Measurements from ENCODE around the gene SELENOS. TPM values are rescaled to one million over a fixed set of nuclear protein-coding genes. Genes with fewer than 3 reads are reported as not detected.

SELENOS gene
- polyA plus RNA-seq, 2 of the 4 experiments (the other 2 are of a cell fraction): 97.9 to 184 TPM

DNA sequence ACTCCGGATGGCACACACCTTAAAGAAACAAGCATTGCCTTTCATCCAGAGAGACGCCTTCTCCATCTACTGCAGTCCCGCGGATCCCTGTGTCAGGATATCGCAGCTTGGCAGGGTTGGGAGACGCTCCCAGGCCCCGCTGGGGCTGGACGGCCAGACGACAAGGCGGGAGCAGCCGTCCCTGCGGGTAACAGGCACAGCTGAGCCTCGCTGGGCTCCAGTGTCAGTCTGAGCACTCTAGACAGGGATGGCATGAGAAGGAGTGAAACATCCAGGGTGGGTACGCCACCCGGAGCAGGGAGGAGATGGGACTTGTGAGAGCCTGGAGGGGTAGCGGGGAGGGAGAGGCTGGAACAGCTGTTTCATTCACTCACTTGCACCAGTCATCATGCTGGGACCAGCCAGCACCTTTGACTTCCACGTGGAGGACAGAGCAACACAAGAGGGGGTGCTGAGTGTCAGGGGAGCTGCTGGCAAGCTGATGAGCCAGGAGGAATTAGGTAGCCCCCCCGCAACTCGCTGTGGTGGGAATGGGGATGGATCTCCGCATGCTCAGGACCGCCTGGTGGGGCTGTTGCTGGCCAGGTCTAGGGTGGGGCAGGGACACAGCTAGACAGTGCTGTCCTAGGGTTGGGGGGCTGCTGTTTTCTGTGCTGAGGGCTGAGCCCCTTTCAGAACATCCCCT lies 49.3 kb upstream of the SELENOS start:
- no peak; a peak in 1 of 6 replicates for ATAC-seq
- FAIRE-seq: no peak
- ChIA-PET CTCF (interaction anchor here (1.0 to 2.5 kb wide), 4 partner anchors 7 to 314 kb away, joined by 3 to 8 read pairs (median 4); no protein-coding TSS in a partner anchor), POLR2A (no interaction called here)
- Histone ChIP-seq H3K4me2 (no peak overlapping the region), H3K9me3 (no peaks in the 10 kb centered on the region), H3K4me1 (no peaks in the 10 kb centered on the region), H3K4me3 (no peak overlapping the region), H3K27ac (no peak overlapping the region)
- TF ChIP-seq RCOR1 (IDR thresholded peaks at IDR 0.05; ENCODE audit: low read depth, low read length) (no peak), MAZ (IDR thresholded peaks at IDR 0.05; ENCODE audit: borderline replicate concordance, low read depth, low read length) (no peak), ZFP36 (IDR thresholded peaks at IDR 0.05; ENCODE audit: borderline replicate concordance, partially characterized antibody) (no peak), PBX3 (IDR thresholded peaks at IDR 0.05) (no peak), CEBPB (IDR thresholded peaks at IDR 0.05) (no peak), HEYL (CRISPR knock-in tag; IDR thresholded peaks at IDR 0.05) (no peak), HDAC2 (IDR thresholded peaks at IDR 0.05) (no peak), EHMT2 (IDR thresholded peaks at IDR 0.05; ENCODE audit: low read depth) (no peak)
- TF ChIP-seq, protein P1, sequence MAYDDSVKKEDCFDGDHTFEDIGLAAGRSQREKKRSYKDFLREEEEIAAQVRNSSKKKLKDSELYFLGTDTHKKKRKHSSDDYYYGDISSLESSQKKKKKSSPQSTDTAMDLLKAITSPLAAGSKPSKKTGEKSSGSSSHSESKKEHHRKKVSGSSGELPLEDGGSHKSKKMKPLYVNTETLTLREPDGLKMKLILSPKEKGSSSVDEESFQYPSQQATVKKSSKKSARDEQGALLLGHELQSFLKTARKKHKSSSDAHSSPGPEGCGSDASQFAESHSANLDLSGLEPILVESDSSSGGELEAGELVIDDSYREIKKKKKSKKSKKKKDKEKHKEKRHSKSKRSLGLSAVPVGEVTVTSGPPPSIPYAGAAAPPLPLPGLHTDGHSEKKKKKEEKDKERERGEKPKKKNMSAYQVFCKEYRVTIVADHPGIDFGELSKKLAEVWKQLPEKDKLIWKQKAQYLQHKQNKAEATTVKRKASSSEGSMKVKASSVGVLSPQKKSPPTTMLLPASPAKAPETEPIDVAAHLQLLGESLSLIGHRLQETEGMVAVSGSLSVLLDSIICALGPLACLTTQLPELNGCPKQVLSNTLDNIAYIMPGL (CRISPR knock-in tag; IDR thresholded peaks at IDR 0.05; ENCODE audit: borderline replicate concordance): no peak
- WGBS (ENCODE audit: missing lambda C conversion rate): 79% methylated on average over 21 of the region's 21 CpGs
- DNase-seq (ENCODE audit: low read depth in 1 of 2, low spot score in 1 of 2): no peak

- TF ChIP-seq HOXA7 (CRISPR knock-in tag; IDR thresholded peaks at IDR 0.05) (no peak), EHF (CRISPR knock-in tag; IDR thresholded peaks at IDR 0.05) (no peak), ZNF302 (CRISPR knock-in tag; IDR thresholded peaks at IDR 0.05) (no peak), PBX3 (IDR thresholded peaks at IDR 0.05) (no peak), RCOR1 (IDR thresholded peaks at IDR 0.05; ENCODE audit: low read depth, low read length) (no peak), HEYL (CRISPR knock-in tag; IDR thresholded peaks at IDR 0.05) (no peak), JUN (IDR thresholded peaks at IDR 0.05) (no peak), RFX5 (IDR thresholded peaks at IDR 0.05) (no peak), USF2 (IDR thresholded peaks at IDR 0.05) (no peak), RAD21 (conservative IDR thresholded peaks at IDR 0.05 in 1 of 2, IDR thresholded peaks at IDR 0.05 in 1 of 2) (no peak), SMC3 (IDR thresholded peaks at IDR 0.05) (no peak), ATOH8 (CRISPR knock-in tag; IDR thresholded peaks at IDR 0.05; ENCODE audit: low read depth) (no peak), MAX (IDR thresholded peaks at IDR 0.05) (no peak), NPAS2 (CRISPR knock-in tag; IDR thresholded peaks at IDR 0.05; ENCODE audit: borderline replicate concordance) (no peak), TP53 (CRISPR knock-in tag; IDR thresholded peaks at IDR 0.05) (no peak), PHF8 (IDR thresholded peaks at IDR 0.05; ENCODE audit: borderline replicate concordance, low read depth) (no peak), CBX2 (IDR thresholded peaks at IDR 0.05; ENCODE audit: borderline replicate concordance, low read depth) (no peak)
- TF ChIP-seq, protein P1 (CRISPR knock-in tag; IDR thresholded peaks at IDR 0.05; ENCODE audit: borderline replicate concordance): no peak
- TF ChIP-seq, protein P2, sequence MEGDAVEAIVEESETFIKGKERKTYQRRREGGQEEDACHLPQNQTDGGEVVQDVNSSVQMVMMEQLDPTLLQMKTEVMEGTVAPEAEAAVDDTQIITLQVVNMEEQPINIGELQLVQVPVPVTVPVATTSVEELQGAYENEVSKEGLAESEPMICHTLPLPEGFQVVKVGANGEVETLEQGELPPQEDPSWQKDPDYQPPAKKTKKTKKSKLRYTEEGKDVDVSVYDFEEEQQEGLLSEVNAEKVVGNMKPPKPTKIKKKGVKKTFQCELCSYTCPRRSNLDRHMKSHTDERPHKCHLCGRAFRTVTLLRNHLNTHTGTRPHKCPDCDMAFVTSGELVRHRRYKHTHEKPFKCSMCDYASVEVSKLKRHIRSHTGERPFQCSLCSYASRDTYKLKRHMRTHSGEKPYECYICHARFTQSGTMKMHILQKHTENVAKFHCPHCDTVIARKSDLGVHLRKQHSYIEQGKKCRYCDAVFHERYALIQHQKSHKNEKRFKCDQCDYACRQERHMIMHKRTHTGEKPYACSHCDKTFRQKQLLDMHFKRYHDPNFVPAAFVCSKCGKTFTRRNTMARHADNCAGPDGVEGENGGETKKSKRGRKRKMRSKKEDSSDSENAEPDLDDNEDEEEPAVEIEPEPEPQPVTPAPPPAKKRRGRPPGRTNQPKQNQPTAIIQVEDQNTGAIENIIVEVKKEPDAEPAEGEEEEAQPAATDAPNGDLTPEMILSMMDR (IDR thresholded peaks at IDR 0.05): no peak
- TF ChIP-seq, protein P3, sequence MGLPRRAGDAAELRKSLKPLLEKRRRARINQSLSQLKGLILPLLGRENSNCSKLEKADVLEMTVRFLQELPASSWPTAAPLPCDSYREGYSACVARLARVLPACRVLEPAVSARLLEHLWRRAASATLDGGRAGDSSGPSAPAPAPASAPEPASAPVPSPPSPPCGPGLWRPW (IDR thresholded peaks at IDR 0.05): no peak
- no peaks in the 10 kb centered on the region for H3K9me3 ChIP-seq
- H3K4me3 ChIP-seq: no peak overlapping the region
- FAIRE-seq (no peak), ATAC-seq (no peak), DNase-seq (ENCODE audit: low read depth in 1 of 2, low spot score in 1 of 2) (no peak)
- H3K4me2 ChIP-seq: no peak overlapping the region
- no peaks in the 10 kb centered on the region for H3K4me1 ChIP-seq
- 91% methylated on average over 8 of the region's 8 CpGs for WGBS (ENCODE audit: missing lambda C conversion rate)
- H3K27ac ChIP-seq: no peak overlapping the region
- ChIA-PET POLR2A (no interaction called here), CTCF (interaction anchor here (1.1 to 2.5 kb wide), 4 partner anchors 8 to 314 kb away, joined by 3 to 8 read pairs (median 4); no protein-coding TSS in a partner anchor)
Observed at GRCh38 chr15:101326026-101326315, 48.7 kb upstream of the SELENOS start.
